ENCODE results near the gene PRDX5. TPM values are rescaled to one million over a fixed set of nuclear protein-coding genes. Genes with fewer than 3 reads are reported as not detected.

PRDX5 gene
- total RNA-seq, 4 donors from 2014 or later = 174 to 263 (median 238) TPM

DNA sequence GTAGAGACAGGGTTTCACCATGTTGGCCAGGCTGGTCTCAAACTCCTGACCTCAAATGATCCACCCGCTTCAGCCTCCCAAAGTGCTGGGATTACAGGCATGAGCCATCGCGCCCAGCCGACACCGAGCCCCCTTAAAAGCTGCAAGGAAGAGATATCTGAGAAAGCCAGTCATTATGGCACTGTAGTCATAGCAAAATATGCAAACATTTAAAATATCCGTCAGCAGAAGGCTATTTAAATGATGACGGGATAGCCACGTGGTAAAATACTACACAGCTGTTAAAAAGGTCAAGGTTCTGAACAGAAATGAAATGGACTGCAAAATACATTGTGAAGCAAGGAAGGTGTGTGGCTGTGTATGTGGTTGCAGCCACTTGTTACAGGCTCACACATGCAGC, 15.6 kb downstream of the PRDX5 start:
- DNase-seq (ENCODE audit: low spot score) = no peak
- TF ChIP-seq CTCF (IDR thresholded peaks at IDR 0.05) = no peak
- ATAC-seq (ENCODE audit: low FRiP score) = no peak

DNA sequence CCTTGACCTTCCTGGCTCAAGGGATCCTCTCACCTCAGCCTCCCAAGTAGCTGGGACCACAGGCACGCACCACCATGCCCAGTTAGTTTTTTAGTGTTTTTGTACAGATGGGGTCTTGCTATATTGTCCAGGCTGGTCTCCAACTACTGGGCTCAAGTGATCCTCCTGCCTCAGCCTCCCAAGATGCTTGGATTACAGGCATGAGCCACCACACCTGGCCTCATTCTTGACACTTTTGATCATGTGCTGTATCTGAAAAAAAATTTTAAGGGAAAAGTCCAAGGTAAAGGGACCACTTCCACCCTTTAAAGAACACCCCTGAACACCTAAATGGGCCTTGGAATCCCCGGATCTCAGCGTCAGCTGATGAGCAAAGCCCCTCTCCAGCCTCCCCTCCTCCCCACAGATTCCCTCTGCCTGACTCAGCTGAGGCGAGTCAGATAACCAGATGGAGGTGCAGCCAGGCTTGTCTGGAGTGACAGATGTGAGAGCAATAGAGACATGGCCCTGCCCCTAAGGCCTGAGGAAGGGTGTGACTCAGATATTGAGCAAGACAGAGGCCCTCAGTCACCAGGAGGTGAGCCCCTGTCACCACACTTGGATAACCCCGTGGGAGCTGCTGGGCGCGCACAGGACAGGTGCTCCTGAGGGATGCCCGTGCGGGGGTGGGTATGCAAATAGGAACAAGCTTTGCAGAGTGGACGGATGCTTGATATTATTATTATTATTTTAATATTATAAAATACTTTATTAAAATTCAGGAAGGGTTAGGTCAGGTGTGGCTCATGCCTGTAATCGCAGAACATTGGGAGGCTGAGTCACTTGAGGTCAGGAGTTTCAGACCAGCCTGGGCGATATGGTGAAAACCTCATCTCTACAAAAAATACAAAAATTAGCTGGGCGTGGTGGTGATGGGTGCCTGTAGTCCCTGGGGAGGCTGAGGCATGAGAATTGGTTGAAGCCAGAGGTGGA, 17.1 kb downstream of the PRDX5 start:
- DNase-seq (ENCODE audit: low spot score) (no peak), ATAC-seq (ENCODE audit: low FRiP score) (peak; percentile 83)
- no peak for TF ChIP-seq CTCF (IDR thresholded peaks at IDR 0.05)

- DNase-seq (ENCODE audit: low spot score) = no peak
- no peak for TF ChIP-seq CTCF (IDR thresholded peaks at IDR 0.05)
- no peak for ATAC-seq (ENCODE audit: low FRiP score)
These were observed 19.8 kb downstream of the PRDX5 start for GRCh38 chr11:64337538-64338249.

GRCh38 chr11:64338716-64339115, 20.8 kb downstream of the PRDX5 start:
- no peak for TF ChIP-seq CTCF (IDR thresholded peaks at IDR 0.05)
- DNase-seq (ENCODE audit: low spot score) (no peak), ATAC-seq (ENCODE audit: low FRiP score) (no peak)

GRCh38 chr11:64339286-64339685, 21.4 kb downstream of the PRDX5 start:
- DNase-seq (ENCODE audit: low spot score) (no peak), ATAC-seq (ENCODE audit: low FRiP score) (no peak)
- TF ChIP-seq CTCF (IDR thresholded peaks at IDR 0.05) = no peak

DNA sequence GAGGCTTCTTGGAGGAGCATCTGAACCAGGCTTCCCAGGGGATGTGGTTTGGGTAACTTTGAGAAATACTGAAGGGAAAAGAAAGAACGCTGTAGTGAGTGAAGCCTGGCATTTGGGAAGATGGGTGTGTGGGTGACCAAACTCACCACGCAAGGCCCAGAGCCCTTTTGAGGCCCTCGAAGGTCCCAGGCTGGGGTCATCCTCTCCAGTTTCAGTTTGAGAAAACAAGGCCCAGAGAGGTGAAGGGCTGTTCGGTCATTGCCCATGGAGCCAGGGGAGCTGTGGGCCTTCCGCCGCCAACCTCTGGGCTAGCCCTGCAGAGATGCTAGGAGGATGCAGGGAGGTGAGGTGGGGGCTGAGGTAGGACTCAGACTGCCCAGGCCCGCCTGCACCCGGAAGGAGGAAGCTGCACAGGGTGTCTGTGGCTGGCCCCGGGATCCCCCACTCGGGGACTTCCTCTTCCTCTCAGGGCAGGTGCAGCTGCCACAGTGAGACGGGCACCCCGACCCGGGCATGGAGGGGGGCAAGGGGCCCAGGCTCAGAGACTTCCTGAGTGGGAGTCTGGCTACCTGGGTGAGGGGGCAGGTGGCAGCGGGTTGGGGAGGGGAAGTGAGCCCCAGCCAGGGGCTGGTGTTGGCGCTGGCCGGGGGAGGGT, 22.0 kb downstream of the PRDX5 start, which contains the start of gene CCDC88B:
CCDC88B (plus strand) TSS at position 451 of the 655 bp plus-strand sequence; CDS start at position 514, 63 bp downstream.
- ATAC-seq (ENCODE audit: low FRiP score) = no peak
- no peak for TF ChIP-seq CTCF (IDR thresholded peaks at IDR 0.05)
- DNase-seq (ENCODE audit: low spot score) = no peak
